CD14-positive monocyte (primary cell): ENCODE measurements around the gene DBT. TPM values are rescaled to one million over a fixed set of nuclear protein-coding genes. Genes with fewer than 3 reads are reported as not detected.

Experiments used
- DNase-seq, 3 donors: peaks; one replicate each; pipeline ENCODE4 v3.0.0-alpha.2; 2011 to 2022
- H2AFZ ChIP-seq: 2 replicates; pipeline ENCODE4 v1.6.0; 2012; ENCODE audit warnings: mild to moderate bottlenecking, low read depth, low read length, inconsistent platforms; ENCODE audit not compliant: insufficient read depth, poor library complexity, severe bottlenecking
- H3K27ac ChIP-seq, 2 donors: 1 replicate in 1 of 2; 2 replicates in 1 of 2; pipeline ENCODE4 v1.5.1; 2012 to 2013; ENCODE audit warnings: low read length in 2 of 2, control low read depth in 1 of 2, inconsistent platforms in 1 of 2, low read depth in 1 of 2, mild to moderate bottlenecking in 1 of 2
- H3K27me3 ChIP-seq, 2 donors: one replicate each; pipeline versions ENCODE4 v1.6.0 to v1.6.1; 2011 to 2013; ENCODE audit warnings: low read length in 2 of 2; ENCODE audit not compliant: control insufficient read depth in 2 of 2, insufficient read depth in 2 of 2
- H3K36me3 ChIP-seq, 2 donors: replicated peaks in 1 of 2; 1 replicate in 1 of 2; 2 replicates in 1 of 2; pipeline versions ENCODE4 v1.5.1 to v1.6.1; 2012 to 2013; ENCODE audit warnings: low read length in 2 of 2, control low read depth in 1 of 2, inconsistent platforms in 1 of 2, mild to moderate bottlenecking in 1 of 2; ENCODE audit not compliant: insufficient read depth in 2 of 2, control insufficient read depth in 1 of 2
- H3K4me1 ChIP-seq, 2 donors: 1 replicate in 1 of 2; 2 replicates in 1 of 2; pipeline versions ENCODE4 v1.5.1 to v1.6.1; 2012 to 2013; ENCODE audit warnings: low read length in 2 of 2, control low read depth in 1 of 2, inconsistent platforms in 1 of 2, mild to moderate bottlenecking in 1 of 2, moderate library complexity in 1 of 2; ENCODE audit not compliant: insufficient read depth in 2 of 2, control insufficient read depth in 1 of 2
- H3K4me2 ChIP-seq: replicated peaks from 2 replicates; pipeline ENCODE3; 2012; ENCODE audit warnings: low read length, moderate library complexity, mild to moderate bottlenecking; ENCODE audit not compliant: poor library complexity, severe bottlenecking; ENCODE audit errors: extremely low read depth
- H3K4me3 ChIP-seq, 3 experiments: fragments of 200-600 bp in 1 of 3; sonication (generic) in 1 of 3; replicated peaks in 1 of 3; 1 replicate in 2 of 3; 2 replicates in 1 of 3; pipeline ENCODE4 v1.5.1; 2011 to 2013; ENCODE audit warnings: low read length in 3 of 3, mild to moderate bottlenecking in 3 of 3, control low read depth in 2 of 3, low read depth in 2 of 3, inconsistent platforms in 1 of 3, moderate library complexity in 1 of 3
- H3K79me2 ChIP-seq: 2 replicates; pipeline ENCODE4 v1.6.0; 2012; ENCODE audit warnings: mild to moderate bottlenecking, control low read depth, inconsistent platforms, low read length, moderate library complexity; ENCODE audit not compliant: insufficient read depth
- H3K9ac ChIP-seq: 2 replicates; pipeline ENCODE4 v1.6.0; 2017; ENCODE audit warnings: low read length, mild to moderate bottlenecking; ENCODE audit not compliant: insufficient read depth, poor library complexity, severe bottlenecking
- H3K9me3 ChIP-seq, 2 donors: replicated peaks in 1 of 2; 1 replicate in 1 of 2; 2 replicates in 1 of 2; pipeline versions ENCODE4 v1.5.1 to v1.6.1; 2012 to 2013; ENCODE audit warnings: low read length in 2 of 2, control low read depth in 1 of 2; ENCODE audit not compliant: control insufficient read depth in 1 of 2, insufficient read depth in 1 of 2
- H4K20me1 ChIP-seq: 2 replicates; pipeline ENCODE4 v1.6.0; 2012; ENCODE audit warnings: mild to moderate bottlenecking, low read length, control low read depth, moderate library complexity; ENCODE audit not compliant: insufficient read depth
- H3K27ac Mint-ChIP-seq, 7 donors: one replicate each; pipeline ENCODE4 v1.8.0; 2020; ENCODE audit warnings: mild to moderate bottlenecking in 7 of 7, mixed read lengths in 7 of 7, moderate library complexity in 6 of 7, inconsistent platforms in 2 of 7
- H3K27me3 Mint-ChIP-seq, 3 donors: one replicate each; pipeline ENCODE4 v1.8.0; 2021 to 2022; ENCODE audit warnings: low read depth in 3 of 3, mild to moderate bottlenecking in 3 of 3, mixed read lengths in 3 of 3, moderate library complexity in 3 of 3, inconsistent platforms in 1 of 3
- H3K36me3 Mint-ChIP-seq, 2 donors: one replicate each; pipeline ENCODE4 v1.8.0; 2020; ENCODE audit warnings: mixed read lengths in 2 of 2, inconsistent platforms in 1 of 2, mild to moderate bottlenecking in 1 of 2
- H3K4me1 Mint-ChIP-seq: one replicate; pipeline ENCODE4 v1.8.0; 2020; ENCODE audit warnings: mild to moderate bottlenecking, mixed read lengths
- H3K4me3 Mint-ChIP-seq, 2 donors: one replicate each; pipeline ENCODE4 v1.8.0; 2020; ENCODE audit warnings: mild to moderate bottlenecking in 2 of 2, mixed read lengths in 2 of 2, moderate library complexity in 1 of 2
- H3K9me3 Mint-ChIP-seq, 7 donors: one replicate each; pipeline ENCODE4 v1.8.0; 2020 to 2022; ENCODE audit warnings: mixed read lengths in 7 of 7, mild to moderate bottlenecking in 6 of 7, moderate library complexity in 6 of 7, inconsistent platforms in 2 of 7
- WGBS: methylation state at CpG from one replicate; pipeline ENCODE4 v1.1.5; 2013; ENCODE audit warnings: missing lambda C conversion rate; ENCODE audit not compliant: insufficient coverage; 5-methylcytosine and 5-hydroxymethylcytosine counted together
- intact Hi-C, 2 donors: fragments of 100-400 bp; cut with micrococcal nuclease; formaldehyde crosslinking; loops; one replicate each; pipeline versions ENCODE4 v1.15.0 to v1.15.1; 2023
- polyA plus RNA-seq, 3 donors: library from polyadenylated mRNA; depleted of rRNA in 1 of 3; unstranded in 2 of 3; stranded (reverse) in 1 of 3; fragments of 300-500 nt in 2 of 3; fragments of >200 nt in 1 of 3; fragmentation: Illumina TruSeq in 2 of 3; gene quantifications; 1 replicate in 2 of 3; 2 replicates in 1 of 3; pipeline ENCODE4 v1.2.3, GENCODE V29; 2012 to 2021
- TF ChIP-seq, protein P1 (sequence below): fragments of 200-600 bp; IDR thresholded peaks from one replicate; pipeline ENCODE4 v1.8.0; 2022; ENCODE audit warnings: antibody characterized with exemption, mild to moderate bottlenecking

DBT gene
- polyA plus RNA-seq, 3 donors = 1.1 to 2.7 (median 1.5) TPM

DNA sequence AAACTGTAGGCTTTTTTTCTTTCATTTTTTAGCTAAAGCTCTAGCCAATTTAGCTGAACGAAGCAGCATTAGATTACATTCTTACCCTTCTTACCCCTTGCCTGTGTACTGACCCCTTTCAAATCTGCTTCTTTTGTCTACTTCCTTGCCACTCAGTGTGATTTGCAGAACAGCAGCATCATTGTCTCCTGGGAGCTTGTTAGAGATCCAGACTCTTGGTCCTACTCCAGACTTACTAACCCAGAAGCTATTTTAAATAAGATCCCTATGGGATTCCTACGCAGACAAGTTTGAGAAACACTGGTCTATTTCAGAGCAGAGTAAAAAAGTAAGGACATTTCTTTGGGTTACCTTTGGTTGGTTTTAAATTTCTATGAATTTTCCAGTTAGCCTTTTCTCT is 85.4 kb downstream of the DBT start:
- TF ChIP-seq, protein P1, sequence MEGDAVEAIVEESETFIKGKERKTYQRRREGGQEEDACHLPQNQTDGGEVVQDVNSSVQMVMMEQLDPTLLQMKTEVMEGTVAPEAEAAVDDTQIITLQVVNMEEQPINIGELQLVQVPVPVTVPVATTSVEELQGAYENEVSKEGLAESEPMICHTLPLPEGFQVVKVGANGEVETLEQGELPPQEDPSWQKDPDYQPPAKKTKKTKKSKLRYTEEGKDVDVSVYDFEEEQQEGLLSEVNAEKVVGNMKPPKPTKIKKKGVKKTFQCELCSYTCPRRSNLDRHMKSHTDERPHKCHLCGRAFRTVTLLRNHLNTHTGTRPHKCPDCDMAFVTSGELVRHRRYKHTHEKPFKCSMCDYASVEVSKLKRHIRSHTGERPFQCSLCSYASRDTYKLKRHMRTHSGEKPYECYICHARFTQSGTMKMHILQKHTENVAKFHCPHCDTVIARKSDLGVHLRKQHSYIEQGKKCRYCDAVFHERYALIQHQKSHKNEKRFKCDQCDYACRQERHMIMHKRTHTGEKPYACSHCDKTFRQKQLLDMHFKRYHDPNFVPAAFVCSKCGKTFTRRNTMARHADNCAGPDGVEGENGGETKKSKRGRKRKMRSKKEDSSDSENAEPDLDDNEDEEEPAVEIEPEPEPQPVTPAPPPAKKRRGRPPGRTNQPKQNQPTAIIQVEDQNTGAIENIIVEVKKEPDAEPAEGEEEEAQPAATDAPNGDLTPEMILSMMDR = no peak
- no peak overlapping the region for H3K4me2 ChIP-seq
- no peak for DNase-seq
- peaks cover 0 to 2% (median 0%) of the 10 kb centered on the region in 3 donors for H3K27me3 Mint-ChIP-seq
- peaks cover 0 to 1% (median 0%) of the 10 kb centered on the region in 7 donors for H3K9me3 Mint-ChIP-seq
- H3K27ac ChIP-seq = no peak overlapping the region
- 89% methylated on average over 1 of the region's 2 CpGs for WGBS
- H3K9me3 ChIP-seq = no peaks in the 10 kb centered on the region
- no peak overlapping the region for H3K4me3 ChIP-seq
- H3K36me3 ChIP-seq = no peaks in the 10 kb centered on the region
- no peaks in the 10 kb centered on the region for H3K79me2 ChIP-seq
- H3K9ac ChIP-seq = no peak overlapping the region
- no peak overlapping the region for H2AFZ ChIP-seq
- H3K4me1 Mint-ChIP-seq = no peaks in the 10 kb centered on the region
- no peaks in the 10 kb centered on the region for H3K36me3 Mint-ChIP-seq
- no peak overlapping the region for H3K4me3 Mint-ChIP-seq
- H4K20me1 ChIP-seq = no peaks in the 10 kb centered on the region
- H3K27me3 ChIP-seq = no peaks in the 10 kb centered on the region
- no peaks in the 10 kb centered on the region for H3K4me1 ChIP-seq
- intact Hi-C loops = no loop called here
- no peak overlapping the region for H3K27ac Mint-ChIP-seq

DNA sequence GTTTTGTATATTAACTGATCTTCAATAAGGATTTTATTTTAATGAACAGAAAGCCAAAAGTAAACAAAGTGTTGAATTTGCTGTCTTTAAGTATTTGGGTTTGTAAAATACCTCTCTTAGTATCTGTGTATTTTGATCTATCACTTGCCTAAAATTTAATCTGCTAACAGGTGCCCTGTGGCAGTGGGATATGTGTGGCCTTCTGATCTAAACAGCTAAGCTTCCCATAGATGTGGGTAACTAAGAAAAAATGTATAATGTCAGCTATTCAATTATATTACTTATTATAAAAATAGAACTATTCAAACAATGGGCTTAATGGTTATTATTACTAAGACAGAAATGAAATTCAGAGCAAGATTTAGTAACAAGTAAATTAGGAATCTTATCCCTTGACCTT is 86.8 kb downstream of the DBT start:
- no peaks in the 10 kb centered on the region for H3K36me3 ChIP-seq
- no peaks in the 10 kb centered on the region for H3K4me1 ChIP-seq
- H2AFZ ChIP-seq = no peak overlapping the region
- no peak overlapping the region for H3K4me2 ChIP-seq
- H3K27ac ChIP-seq = no peak overlapping the region
- H3K9ac ChIP-seq = no peak overlapping the region
- H3K9me3 ChIP-seq = no peaks in the 10 kb centered on the region
- H3K4me3 ChIP-seq = no peak overlapping the region
- Mint-ChIP-seq H3K4me1 (no peaks in the 10 kb centered on the region), H3K27ac (no peak overlapping the region), H3K4me3 (no peak overlapping the region), H3K27me3 (peaks cover 0 to 2% (median 0%) of the 10 kb centered on the region in 3 donors), H3K36me3 (no peaks in the 10 kb centered on the region), H3K9me3 (peaks cover 0 to 4% (median 0%) of the 10 kb centered on the region in 7 donors)
- no peaks in the 10 kb centered on the region for H4K20me1 ChIP-seq
- no peaks in the 10 kb centered on the region for H3K79me2 ChIP-seq
- H3K27me3 ChIP-seq = no peaks in the 10 kb centered on the region
- no peak for DNase-seq
- intact Hi-C loops = no loop called here
- TF ChIP-seq, protein P1 = no peak
